NCI-H2227 (cell line): ENCODE results near the gene TMUB1.

Experiments
- DNase-seq: peaks from one replicate; lab custom pipeline; 2025; ENCODE audit not compliant: unreplicated experiment; lab: John Stamatoyannopoulos, UW

TMUB1 gene

GRCh38 chr7:151104411-151105235 lies 21.3 kb upstream of the TMUB1 start:
- DNase-seq, result no peak

DNA sequence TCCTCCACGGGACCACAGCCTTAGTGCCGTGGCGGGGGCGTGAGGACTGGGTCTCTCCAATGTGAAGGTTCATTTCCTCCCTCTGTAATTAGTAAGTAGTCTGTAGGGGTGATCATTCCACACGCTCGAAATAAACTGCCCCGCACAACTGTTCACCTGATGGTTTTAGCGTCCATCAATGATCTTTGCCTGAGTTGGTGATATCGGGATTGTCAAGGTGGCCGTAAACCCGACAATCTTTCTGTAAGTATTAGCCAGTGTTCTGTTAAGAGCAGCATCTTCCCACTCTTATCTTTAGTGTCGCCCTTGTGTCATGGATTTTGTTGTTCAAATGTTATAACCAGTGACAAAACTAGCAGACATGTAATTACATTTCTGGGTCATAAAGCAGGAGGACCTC lies 20.7 kb upstream of the TMUB1 start:
- no peak for DNase-seq

- no peak for DNase-seq
Observed at GRCh38 chr7:151102991-151103390, 19.7 kb upstream of the TMUB1 start.

DNA sequence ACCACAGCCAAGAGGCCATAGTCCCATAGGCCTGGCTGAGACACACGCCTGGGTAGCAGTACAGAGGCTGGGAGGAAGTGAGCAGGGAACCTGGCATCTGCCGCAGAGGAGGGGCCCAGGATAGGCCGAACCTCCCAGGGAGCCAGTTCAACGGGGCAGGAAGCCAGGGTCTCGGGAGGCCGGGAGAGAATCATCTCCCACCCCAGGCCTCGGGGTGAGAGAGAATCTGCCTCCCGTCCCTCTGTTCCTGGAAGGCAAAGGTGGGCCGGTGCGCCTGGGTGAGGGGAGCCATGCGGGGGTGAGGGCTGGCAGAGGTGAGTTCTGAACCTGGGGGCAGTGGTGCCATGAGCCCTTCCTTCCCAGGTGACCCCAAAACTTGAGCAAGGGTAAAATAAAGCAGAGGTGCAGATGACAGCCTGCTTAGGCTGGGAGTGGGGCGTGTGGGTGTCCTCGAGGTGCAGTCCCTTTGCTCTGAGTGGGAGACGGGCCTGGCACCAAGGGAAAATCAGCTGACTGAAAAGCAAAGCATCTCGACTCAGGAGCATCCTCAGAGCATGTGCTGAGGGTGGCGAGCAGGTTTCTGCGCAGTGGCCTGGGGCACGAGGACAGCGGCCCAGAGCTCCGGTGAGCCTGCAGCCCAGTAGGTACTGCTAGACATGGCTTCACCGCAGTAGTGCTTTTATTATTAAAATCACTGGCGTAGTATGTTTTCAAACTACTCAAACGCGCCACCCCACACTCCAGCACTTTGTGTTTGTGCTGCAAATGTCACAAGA lies 18.5 kb upstream of the TMUB1 start:
- DNase-seq, result no peak

GRCh38 chr7:151100921-151101320 lies 17.6 kb upstream of the TMUB1 start:
- no peak for DNase-seq

DNA sequence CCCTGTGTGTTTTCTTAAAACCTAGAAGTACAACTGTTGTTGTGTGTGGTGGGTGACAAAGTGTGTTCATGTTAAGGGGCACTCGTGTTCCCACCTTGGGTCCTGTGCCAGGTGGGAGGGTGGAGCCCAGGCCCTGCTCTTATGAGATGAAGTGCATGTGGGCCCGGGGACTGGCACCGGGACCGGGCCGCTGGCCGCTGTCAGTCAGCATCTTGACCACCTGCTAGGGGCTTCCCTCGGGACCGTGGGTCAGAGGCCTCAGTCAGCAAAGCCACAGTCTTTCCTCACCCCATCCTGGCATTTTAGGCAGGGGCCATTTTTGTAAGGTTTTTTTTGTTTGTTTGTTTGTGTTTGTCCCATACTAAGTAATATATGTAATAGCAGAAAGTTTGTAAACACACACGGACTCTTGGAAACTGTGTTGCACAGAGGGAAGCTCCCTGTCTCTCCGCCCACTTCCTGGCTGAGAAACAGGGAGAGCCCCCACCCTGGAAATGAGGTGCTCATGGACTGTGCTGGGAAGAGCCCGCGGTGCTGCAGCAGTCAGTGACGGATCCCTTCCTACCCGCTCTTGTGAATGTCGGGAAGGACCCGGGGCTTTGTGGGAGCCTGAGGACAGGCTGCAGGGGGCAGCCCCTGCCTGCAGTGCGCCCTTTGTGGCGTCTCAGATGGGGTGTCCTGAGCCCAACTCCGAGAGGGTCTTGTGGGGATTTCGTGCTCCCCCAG lies 16.4 kb upstream of the TMUB1 start:
- DNase-seq, result no peak

- no peak for DNase-seq
Observed at GRCh38 chr7:151095828-151096475, 12.7 kb upstream of the TMUB1 start.

DNA sequence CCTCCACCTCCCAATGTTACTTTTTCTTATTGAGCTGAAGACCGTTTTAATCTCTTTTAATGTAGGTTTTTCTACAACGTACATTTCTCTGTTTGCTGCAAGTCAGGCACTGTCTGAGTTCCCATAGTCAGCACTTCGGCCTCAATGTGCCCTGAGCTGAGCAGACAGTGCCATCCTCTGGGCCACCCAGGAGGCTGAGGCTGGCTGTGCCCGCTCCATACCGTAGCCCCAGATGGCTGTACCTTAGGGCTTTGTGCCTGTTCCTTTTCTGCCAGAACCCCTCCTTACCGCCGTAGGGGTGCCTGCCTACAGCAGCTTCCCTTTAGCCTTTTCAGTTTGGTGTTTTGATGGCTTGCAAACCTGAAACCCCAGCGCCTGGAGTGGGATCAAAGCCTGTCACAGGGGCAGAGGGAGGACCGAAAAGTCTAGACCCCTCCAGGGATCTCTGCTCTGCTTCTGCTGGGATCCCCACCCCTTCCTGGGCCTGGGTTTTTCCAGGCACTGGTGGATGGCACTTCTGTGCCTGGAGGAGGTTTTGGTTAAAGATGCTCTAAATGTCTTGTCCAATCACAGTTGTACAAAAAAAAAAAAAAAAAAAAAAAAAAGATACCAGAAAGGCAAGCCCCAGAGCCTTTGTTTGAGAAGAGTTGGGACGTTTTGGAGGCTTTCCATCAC lies 12.0 kb upstream of the TMUB1 start:
- no peak for DNase-seq

DNA sequence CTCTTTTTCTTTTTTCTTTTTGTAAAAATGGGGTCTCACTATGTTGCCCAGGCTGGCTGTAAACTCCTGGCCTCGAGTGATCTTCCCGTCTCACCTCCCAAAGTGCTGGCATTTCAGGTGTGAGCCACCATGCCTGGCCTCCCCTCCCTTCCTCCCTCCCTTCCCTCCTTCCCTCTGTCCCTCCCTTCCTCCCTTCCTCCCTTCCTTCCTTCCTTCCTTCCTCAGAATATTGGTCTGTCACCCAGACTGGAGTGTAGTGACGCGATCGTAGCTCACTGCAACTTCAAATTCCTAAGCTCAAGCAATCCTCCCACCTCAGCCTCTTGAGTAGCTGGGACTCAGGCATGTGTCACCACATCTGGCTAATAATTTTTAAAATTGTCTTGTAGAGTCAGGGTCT lies 11.4 kb upstream of the TMUB1 start:
- no peak for DNase-seq

DNA sequence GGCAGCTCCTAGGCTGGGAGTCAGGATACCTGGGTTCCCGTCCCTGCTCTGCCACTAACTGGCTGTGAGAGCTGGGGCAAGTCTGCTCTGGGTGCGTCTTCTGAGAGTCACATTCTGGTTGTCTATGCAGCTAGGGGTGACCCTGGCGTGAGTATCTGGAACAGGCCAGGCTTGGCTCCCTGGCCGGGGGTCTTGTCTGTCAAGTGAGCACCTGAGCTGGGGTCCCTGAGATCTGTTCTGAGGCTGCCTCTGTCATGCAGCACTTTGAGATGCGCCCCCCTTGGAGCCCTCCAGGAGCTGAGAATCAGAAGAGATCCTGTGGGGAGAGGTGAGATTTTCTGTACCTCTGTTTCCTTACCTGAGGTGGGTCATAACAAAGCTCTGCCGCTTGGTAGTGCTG lies 10.5 kb upstream of the TMUB1 start:
- DNase-seq, result no peak

GRCh38 chr7:151091988-151092387 lies 8.7 kb upstream of the TMUB1 start:
- no peak for DNase-seq

DNA sequence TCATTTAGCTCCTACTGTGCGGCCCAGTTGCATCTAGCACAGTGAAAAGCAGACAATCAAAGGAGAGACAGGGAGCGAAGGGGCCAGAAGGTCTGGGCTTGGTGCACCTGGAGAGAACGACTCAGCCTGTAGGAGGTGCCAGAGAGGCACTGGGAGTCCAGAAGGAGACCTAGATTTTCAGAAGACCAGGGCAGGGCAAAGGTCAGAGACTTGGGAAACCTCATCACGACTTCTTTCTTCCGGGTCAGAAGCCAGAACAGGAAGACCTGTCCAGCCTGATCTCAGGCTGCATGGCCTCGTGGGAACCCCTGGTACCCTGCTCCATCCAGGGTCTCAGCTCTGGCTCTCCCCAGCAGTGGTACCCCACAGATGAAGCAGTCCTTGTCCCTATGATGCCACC lies 8.1 kb upstream of the TMUB1 start:
- peak; percentile 27 for DNase-seq

GRCh38 chr7:151091003-151091402 lies 7.7 kb upstream of the TMUB1 start:
- no peak for DNase-seq

- no peak for DNase-seq
Observed at GRCh38 chr7:151089893-151090730, 6.8 kb upstream of the TMUB1 start.

GRCh38 chr7:151088856-151089699 lies 5.8 kb upstream of the TMUB1 start:
- DNase-seq, result peak; percentile 52

DNA sequence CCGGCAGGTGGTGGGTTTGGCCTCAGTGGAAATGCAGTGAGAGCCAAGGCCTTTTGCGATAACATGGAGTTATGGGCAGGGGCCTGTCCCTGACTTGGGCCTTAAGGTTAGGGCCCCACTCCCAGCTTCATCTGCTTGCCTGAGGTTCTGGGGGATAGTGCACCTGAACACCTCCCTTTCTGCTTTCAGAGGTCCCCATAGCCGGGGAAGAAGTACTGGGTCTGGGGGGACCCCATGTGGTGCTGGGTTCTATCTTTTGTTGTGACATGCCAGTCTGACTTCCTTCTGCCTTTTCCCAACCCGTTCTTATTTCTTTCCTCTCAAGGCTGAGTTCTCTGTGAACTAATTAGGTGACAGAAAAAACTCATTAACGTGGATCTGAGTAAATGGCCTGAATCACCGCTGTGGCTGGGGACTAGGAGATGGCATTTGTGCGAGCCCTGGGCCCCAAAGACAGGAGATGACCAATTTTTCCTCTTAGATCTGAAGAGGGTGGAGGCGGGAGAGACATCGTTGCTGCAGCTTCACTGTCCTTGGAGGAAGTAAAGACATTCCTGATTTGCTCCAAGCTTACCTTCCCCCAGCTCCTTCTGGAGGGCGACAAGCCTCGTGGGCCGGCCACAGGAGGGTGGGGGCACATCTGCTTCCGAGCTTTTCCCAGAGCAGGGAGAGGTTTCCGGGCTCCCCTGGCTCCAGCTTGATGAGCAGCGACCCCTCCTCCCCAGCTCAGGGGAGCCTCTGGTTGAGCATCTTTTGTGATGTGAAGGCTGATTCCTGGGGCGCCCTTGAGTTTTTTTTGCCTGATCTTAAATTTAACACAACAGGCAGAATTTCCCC lies 4.9 kb upstream of the TMUB1 start:
- DNase-seq, result no peak

GRCh38 chr7:151087245-151088018 lies 4.1 kb upstream of the TMUB1 start:
- DNase-seq, result peak; percentile 57
